IMR-90 (cell line): ENCODE measurements around the gene RPS27L. TPM values are rescaled to one million over a fixed set of nuclear protein-coding genes. Genes with fewer than 3 reads are reported as not detected.

Experiments used
- ATAC-seq: fragments of 200-7000 bp; cut with Tn5 transposase; 2 replicates; pipeline ENCODE4 v1.9.1; 2020; ENCODE audit warnings: low read depth, mild to moderate bottlenecking, moderate library complexity
- BruUV-seq: library from RNA; stranded (reverse); fragments of 400-500 nt; replicated peaks from 2 replicates; lab custom pipeline; 2021; lab: Mats Ljungman, UMichigan
- CTCF ChIA-PET: fragments of 300-600 bp; formaldehyde crosslinking; extraction: SDS; loops from one replicate; lab custom pipeline; 2021; ENCODE audit warnings: antibody characterized with exemption; lab: Yijun Ruan, JAX
- POLR2A ChIA-PET: fragments of 300-600 bp; sonication (Branson Sonifier 250); formaldehyde crosslinking; loops from one replicate; lab custom pipeline; 2022; ENCODE audit warnings: antibody characterized with exemption; ENCODE audit not compliant: unreplicated experiment; lab: Charles Lee
- DNase-seq: peaks from one replicate; pipeline ENCODE4 v3.0.0; 2013
- H2AFZ ChIP-seq: replicated peaks from 2 replicates; pipeline ENCODE3; 2013; ENCODE audit warnings: low read length, mild to moderate bottlenecking; ENCODE audit not compliant: poor library complexity
- H2AK5ac ChIP-seq: 2 replicates; pipeline ENCODE4 v1.6.1; 2013; ENCODE audit warnings: low read depth, low read length, inconsistent platforms
- H2AK9ac ChIP-seq: replicated peaks from 2 replicates; pipeline ENCODE3; 2013; ENCODE audit warnings: mild to moderate bottlenecking, low read depth, low read length, moderate library complexity; ENCODE audit not compliant: poor library complexity
- H2BK120ac ChIP-seq: 2 replicates; pipeline ENCODE4 v1.6.1; 2013; ENCODE audit warnings: low read depth, low read length, inconsistent platforms
- H2BK15ac ChIP-seq: 3 replicates; pipeline ENCODE4 v1.6.1; 2013; ENCODE audit warnings: low read depth, low read length, inconsistent platforms
- H2BK20ac ChIP-seq: 2 replicates; pipeline ENCODE4 v1.6.1; 2013; ENCODE audit warnings: low read depth, mild to moderate bottlenecking, inconsistent platforms, low read length, moderate library complexity
- H2BK5ac ChIP-seq: 2 replicates; pipeline ENCODE4 v1.6.1; 2013; ENCODE audit warnings: mild to moderate bottlenecking, low read depth, low read length, inconsistent platforms; ENCODE audit not compliant: poor library complexity, severe bottlenecking
- H3K14ac ChIP-seq: replicated peaks from 2 replicates; pipeline ENCODE4 v1.6.1; 2013; ENCODE audit warnings: low read depth, low read length, inconsistent platforms
- H3K18ac ChIP-seq: 2 replicates; pipeline ENCODE4 v1.6.1; 2013; ENCODE audit warnings: low read depth, low read length, control low read depth
- H3K23ac ChIP-seq: 2 replicates; pipeline ENCODE4 v1.6.1; 2013; ENCODE audit warnings: low read depth, low read length, inconsistent platforms
- H3K27ac ChIP-seq: 2 replicates; pipeline ENCODE4 v1.5.1; 2013; ENCODE audit warnings: mild to moderate bottlenecking, control low read depth, low read length; ENCODE audit not compliant: insufficient read depth
- H3K27me3 ChIP-seq: 2 replicates; pipeline ENCODE4 v1.6.1; 2013; ENCODE audit warnings: low read length; ENCODE audit not compliant: control insufficient read depth, insufficient read depth
- H3K36me3 ChIP-seq: 2 replicates; pipeline ENCODE4 v1.6.1; 2013; ENCODE audit warnings: low read length, mixed read lengths; ENCODE audit not compliant: control insufficient read depth, insufficient read depth
- H3K4ac ChIP-seq: 2 replicates; pipeline ENCODE4 v1.6.1; 2013; ENCODE audit warnings: low read depth, low read length, inconsistent platforms
- H3K4me1 ChIP-seq: 2 replicates; pipeline ENCODE4 v1.6.1; 2013; ENCODE audit warnings: low read length, mixed read lengths; ENCODE audit not compliant: control insufficient read depth, insufficient read depth
- H3K4me2 ChIP-seq: 2 replicates; pipeline ENCODE4 v1.6.1; 2013; ENCODE audit warnings: low read depth, mild to moderate bottlenecking, control low read depth, low read length, moderate library complexity
- H3K4me3 ChIP-seq: 2 replicates; pipeline ENCODE4 v1.5.1; 2013; ENCODE audit warnings: low read depth, mild to moderate bottlenecking, control low read depth, low read length, moderate library complexity; ENCODE audit not compliant: insufficient read depth
- H3K56ac ChIP-seq: 2 replicates; pipeline ENCODE4 v1.6.1; 2013; ENCODE audit warnings: low read length, inconsistent platforms; ENCODE audit not compliant: insufficient read depth; ENCODE audit errors: extremely low read depth
- H3K79me1 ChIP-seq, 2 experiments: 2 replicates each; pipeline ENCODE4 v1.6.1; 2013; ENCODE audit warnings: low read length in 2 of 2, inconsistent platforms in 1 of 2, low read depth in 1 of 2
- H3K9ac ChIP-seq: 2 replicates; pipeline ENCODE4 v1.6.1; 2013; ENCODE audit warnings: low read depth, low read length, control low read depth
- H3K9me1 ChIP-seq: 2 replicates; pipeline ENCODE4 v1.6.1; 2013; ENCODE audit warnings: low read length, inconsistent platforms; ENCODE audit not compliant: insufficient read depth
- H3K9me3 ChIP-seq: 2 replicates; pipeline ENCODE4 v1.6.1; 2013; ENCODE audit warnings: low read length; ENCODE audit not compliant: control insufficient read depth, insufficient read depth
- H4K20me1 ChIP-seq: 2 replicates; pipeline ENCODE4 v1.6.1; 2013; ENCODE audit warnings: low read length, inconsistent platforms; ENCODE audit not compliant: insufficient read depth
- H4K5ac ChIP-seq: 2 replicates; pipeline ENCODE4 v1.6.1; 2013; ENCODE audit warnings: mild to moderate bottlenecking, low read depth, low read length, control low read depth
- H4K8ac ChIP-seq, 2 experiments: 2 replicates each; pipeline ENCODE4 v1.6.1; 2013; ENCODE audit warnings: low read depth in 2 of 2, low read length in 2 of 2, control low read depth in 1 of 2, inconsistent platforms in 1 of 2
- H4K91ac ChIP-seq: 2 replicates; pipeline ENCODE4 v1.6.1; 2013; ENCODE audit warnings: low read depth, low read length, inconsistent platforms; ENCODE audit not compliant: insufficient read depth
- BHLHE40 ChIP-seq: fragments of 150-350 bp; IDR thresholded peaks from 2 replicates; pipeline ENCODE4 v1.6.1; 2016; ENCODE audit warnings: mild to moderate bottlenecking, low read depth, low read length
- CEBPB ChIP-seq: IDR thresholded peaks from 2 replicates; pipeline ENCODE4 v1.6.1; 2012; ENCODE audit warnings: low read depth, low read length, improper control_type of control experiment
- CHD1 ChIP-seq: IDR thresholded peaks from 2 replicates; pipeline ENCODE4 v1.6.1; 2012; ENCODE audit warnings: low read depth, low read length, improper control_type of control experiment
- FOS ChIP-seq: fragments of 150-350 bp; IDR thresholded peaks from 2 replicates; pipeline ENCODE4 v1.6.1; 2016; ENCODE audit warnings: low read depth, low read length
- MAFK ChIP-seq: IDR thresholded peaks from 2 replicates; pipeline ENCODE4 v1.6.1; 2012; ENCODE audit warnings: low read depth, low read length, improper control_type of control experiment
- MAZ ChIP-seq: IDR thresholded peaks from 2 replicates; pipeline ENCODE4 v1.6.1; 2012; ENCODE audit warnings: low read depth, mild to moderate bottlenecking, low read length, improper control_type of control experiment, moderate library complexity, borderline replicate concordance
- MXI1 ChIP-seq: IDR thresholded peaks from 2 replicates; pipeline ENCODE4 v1.6.1; 2012; ENCODE audit warnings: low read depth, mild to moderate bottlenecking, low read length, moderate library complexity, borderline replicate concordance
- NFE2L2 ChIP-seq: fragments of 150-350 bp; IDR thresholded peaks from 2 replicates; pipeline ENCODE4 v1.6.1; 2016; ENCODE audit warnings: low read depth, mild to moderate bottlenecking, low read length
- POLR2A ChIP-seq: IDR thresholded peaks from 2 replicates; pipeline ENCODE4 v1.6.1; 2012; ENCODE audit warnings: mild to moderate bottlenecking, low read depth, low read length
- RAD21 ChIP-seq: IDR thresholded peaks from 2 replicates; pipeline ENCODE4 v1.6.1; 2012; ENCODE audit warnings: low read length, improper control_type of control experiment
- RCOR1 ChIP-seq: IDR thresholded peaks from 2 replicates; pipeline ENCODE4 v1.6.1; 2012; ENCODE audit warnings: mild to moderate bottlenecking, low read length, improper control_type of control experiment; ENCODE audit not compliant: insufficient replicate concordance
- RFX5 ChIP-seq: IDR thresholded peaks from 2 replicates; pipeline ENCODE4 v1.8.0; 2012; ENCODE audit warnings: low read depth, mild to moderate bottlenecking, low read length, moderate library complexity
- SMC3 ChIP-seq: fragments of 150-350 bp; IDR thresholded peaks from 2 replicates; pipeline ENCODE4 v1.6.1; 2016; ENCODE audit warnings: low read depth, mild to moderate bottlenecking, antibody characterized with exemption, low read length, moderate library complexity
- dilution Hi-C: fragments of 300-500 bp; cut with HindIII; formaldehyde crosslinking; loops from one replicate; pipeline ENCODE4 v1.14.3; 2018; ENCODE audit warnings: low sequenced_read_pairs; ENCODE audit not compliant: unreplicated experiment
- in situ Hi-C: fragments of 300-500 bp; cut with MboI; formaldehyde crosslinking; loops from 3 replicates; pipeline ENCODE4 v1.14.3; 2019; ENCODE audit warnings: low sequenced_read_pairs, inconsistent platforms, mixed read lengths
- intact Hi-C: fragments of 100-400 bp; cut with micrococcal nuclease; formaldehyde crosslinking; loops from 2 replicates; pipeline ENCODE4 v1.10.0; 2022
- polyA plus RNA-seq, 3 experiments: library from polyadenylated mRNA; depleted of rRNA; stranded (reverse); fragments of >200 nt; gene quantifications; 2 replicates each; pipeline ENCODE4 v1.2.3, GENCODE V29; 2012; ENCODE audit warnings: low replicate concordance in 1 of 3
- total RNA-seq: library from RNA; depleted of rRNA; stranded (reverse); fragments of >200 nt; gene quantifications from 2 replicates; pipeline ENCODE4 v1.2.3, GENCODE V29; 2012
- TF ChIP-seq, protein P1 (sequence below): fragments of 150-350 bp; IDR thresholded peaks from 2 replicates; pipeline ENCODE4 v1.6.1; 2017; ENCODE audit warnings: mild to moderate bottlenecking, antibody characterized with exemption, low read length, low read depth
- TF ChIP-seq, protein P2 (sequence below): fragments of 150-350 bp; IDR thresholded peaks from 2 replicates; pipeline ENCODE4 v1.6.1; 2016; ENCODE audit warnings: low read depth, mild to moderate bottlenecking, low read length, moderate library complexity, borderline replicate concordance
- TF ChIP-seq, protein P3 (sequence below): conservative IDR thresholded peaks from 2 replicates; pipeline ENCODE4 v1.5.1; 2012; ENCODE audit warnings: mild to moderate bottlenecking, low read depth, low read length, improper control_type of control experiment

Gene RPS27L
- total and polyA plus RNA-seq, 2 of the 4 experiments (the other 2 are of a cell fraction), result 53.1 to 302 TPM

DNA sequence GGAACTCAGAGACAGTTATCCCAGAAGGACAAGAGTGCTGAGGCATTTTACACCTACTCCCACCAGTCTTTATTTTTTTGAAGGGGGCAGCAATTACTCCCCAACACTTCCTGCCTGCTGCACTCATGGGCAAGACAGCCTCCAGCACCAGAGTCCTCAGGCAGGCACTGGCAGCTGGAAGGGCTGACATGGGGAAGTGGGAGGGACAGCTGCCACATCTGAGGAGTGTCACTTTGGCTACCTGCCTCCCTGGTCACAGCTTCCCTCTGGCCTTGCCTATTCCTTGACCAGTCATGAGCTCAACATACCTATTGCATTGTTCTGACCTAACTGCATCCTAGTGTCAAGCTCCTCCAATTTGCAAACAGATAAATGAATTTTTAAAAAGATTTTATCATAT lies 45.8 kb downstream of the RPS27L start:
- intact Hi-C loops (no loop called here), in situ Hi-C loops (no loop called here)
- no peak overlapping the region for H3K9ac ChIP-seq

More for the DNA sequence above, 45.8 kb downstream of the RPS27L start:
- Histone ChIP-seq H3K4me1 (peaks cover 17% of the 10 kb centered on the region), H4K5ac (peak overlapping the region; percentile 59; the same call in 1 of the 2 replicates), H2BK15ac (peak overlapping the region; percentile 85; the same call in 2 of the 3 replicates), H3K4me2 (no peak overlapping the region), H4K20me1 (no peaks in the 10 kb centered on the region), H4K91ac (peak overlapping the region; percentile 91), H3K4me3 (no peak overlapping the region), H2AK5ac (peak overlapping the region; percentile 92), H3K27ac (no peak overlapping the region), H3K36me3 (no peaks in the 10 kb centered on the region), H2AFZ (peak overlapping the region; percentile 47), H3K18ac (peak overlapping the region; percentile 91), H3K56ac (no peak overlapping the region; the same call in 1 of the 2 replicates), H3K14ac (peak overlapping the region; percentile 87), H3K9me1 (peaks cover 13% of the 10 kb centered on the region), H3K23ac (peak overlapping the region; percentile 95), H3K4ac (peak overlapping the region; percentile 95), H2BK120ac (peak overlapping the region; percentile 96), H3K27me3 (no peaks in the 10 kb centered on the region), H2AK9ac (peak overlapping the region; percentile 1), H2BK20ac (peak overlapping the region; percentile 69), H2BK5ac (peak overlapping the region; percentile 64), H3K9me3 (peaks cover 6% of the 10 kb centered on the region), H4K8ac (peak overlapping the region; percentile 36 to 75; a peak in 3 of 4 replicates), H3K79me1 (peaks cover 0 to 7% of the 10 kb centered on the region in 2 experiments; a peak in 2 of 4 replicates)
- ChIA-PET CTCF (no interaction called here), POLR2A (interaction anchor here (0.6 kb wide), 1 partner anchor 24 kb away, joined by 3 read pairs; no protein-coding TSS in a partner anchor)
- DNase-seq (no peak), ATAC-seq (no peak)
- dilution Hi-C loops, result no loop called here
- BruUV-seq, result no TSS peak
- TF ChIP-seq SMC3 (no peak), MXI1 (no peak), CHD1 (no peak), NFE2L2 (no peak), CEBPB (no peak), RAD21 (no peak), BHLHE40 (no peak), RCOR1 (no peak), MAZ (no peak), MAFK (no peak), POLR2A (no peak), RFX5 (no peak), FOS (no peak)
- TF ChIP-seq, protein P1, sequence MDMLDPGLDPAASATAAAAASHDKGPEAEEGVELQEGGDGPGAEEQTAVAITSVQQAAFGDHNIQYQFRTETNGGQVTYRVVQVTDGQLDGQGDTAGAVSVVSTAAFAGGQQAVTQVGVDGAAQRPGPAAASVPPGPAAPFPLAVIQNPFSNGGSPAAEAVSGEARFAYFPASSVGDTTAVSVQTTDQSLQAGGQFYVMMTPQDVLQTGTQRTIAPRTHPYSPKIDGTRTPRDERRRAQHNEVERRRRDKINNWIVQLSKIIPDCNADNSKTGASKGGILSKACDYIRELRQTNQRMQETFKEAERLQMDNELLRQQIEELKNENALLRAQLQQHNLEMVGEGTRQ, result no peak
- TF ChIP-seq, protein P2, sequence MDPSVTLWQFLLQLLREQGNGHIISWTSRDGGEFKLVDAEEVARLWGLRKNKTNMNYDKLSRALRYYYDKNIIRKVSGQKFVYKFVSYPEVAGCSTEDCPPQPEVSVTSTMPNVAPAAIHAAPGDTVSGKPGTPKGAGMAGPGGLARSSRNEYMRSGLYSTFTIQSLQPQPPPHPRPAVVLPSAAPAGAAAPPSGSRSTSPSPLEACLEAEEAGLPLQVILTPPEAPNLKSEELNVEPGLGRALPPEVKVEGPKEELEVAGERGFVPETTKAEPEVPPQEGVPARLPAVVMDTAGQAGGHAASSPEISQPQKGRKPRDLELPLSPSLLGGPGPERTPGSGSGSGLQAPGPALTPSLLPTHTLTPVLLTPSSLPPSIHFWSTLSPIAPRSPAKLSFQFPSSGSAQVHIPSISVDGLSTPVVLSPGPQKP, result no peak
- TF ChIP-seq, protein P3, sequence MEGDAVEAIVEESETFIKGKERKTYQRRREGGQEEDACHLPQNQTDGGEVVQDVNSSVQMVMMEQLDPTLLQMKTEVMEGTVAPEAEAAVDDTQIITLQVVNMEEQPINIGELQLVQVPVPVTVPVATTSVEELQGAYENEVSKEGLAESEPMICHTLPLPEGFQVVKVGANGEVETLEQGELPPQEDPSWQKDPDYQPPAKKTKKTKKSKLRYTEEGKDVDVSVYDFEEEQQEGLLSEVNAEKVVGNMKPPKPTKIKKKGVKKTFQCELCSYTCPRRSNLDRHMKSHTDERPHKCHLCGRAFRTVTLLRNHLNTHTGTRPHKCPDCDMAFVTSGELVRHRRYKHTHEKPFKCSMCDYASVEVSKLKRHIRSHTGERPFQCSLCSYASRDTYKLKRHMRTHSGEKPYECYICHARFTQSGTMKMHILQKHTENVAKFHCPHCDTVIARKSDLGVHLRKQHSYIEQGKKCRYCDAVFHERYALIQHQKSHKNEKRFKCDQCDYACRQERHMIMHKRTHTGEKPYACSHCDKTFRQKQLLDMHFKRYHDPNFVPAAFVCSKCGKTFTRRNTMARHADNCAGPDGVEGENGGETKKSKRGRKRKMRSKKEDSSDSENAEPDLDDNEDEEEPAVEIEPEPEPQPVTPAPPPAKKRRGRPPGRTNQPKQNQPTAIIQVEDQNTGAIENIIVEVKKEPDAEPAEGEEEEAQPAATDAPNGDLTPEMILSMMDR, result no peak
